Posterior cingulate gyrus (tissue), 11 donors: ENCODE results near the gene CIZ1.

Experiments
- DNase-seq, 10 donors: peaks; one replicate each; pipeline versions ENCODE4 v3.0.0 to v3.0.0-alpha.2; 2020 to 2021; ENCODE audit warnings: mixed read lengths in 3 of 10
- intact Hi-C: fragments of 100-400 bp; cut with DNase I; formaldehyde crosslinking; loops from one replicate; pipeline ENCODE4 v1.15.1; 2023

The CIZ1 gene

DNA sequence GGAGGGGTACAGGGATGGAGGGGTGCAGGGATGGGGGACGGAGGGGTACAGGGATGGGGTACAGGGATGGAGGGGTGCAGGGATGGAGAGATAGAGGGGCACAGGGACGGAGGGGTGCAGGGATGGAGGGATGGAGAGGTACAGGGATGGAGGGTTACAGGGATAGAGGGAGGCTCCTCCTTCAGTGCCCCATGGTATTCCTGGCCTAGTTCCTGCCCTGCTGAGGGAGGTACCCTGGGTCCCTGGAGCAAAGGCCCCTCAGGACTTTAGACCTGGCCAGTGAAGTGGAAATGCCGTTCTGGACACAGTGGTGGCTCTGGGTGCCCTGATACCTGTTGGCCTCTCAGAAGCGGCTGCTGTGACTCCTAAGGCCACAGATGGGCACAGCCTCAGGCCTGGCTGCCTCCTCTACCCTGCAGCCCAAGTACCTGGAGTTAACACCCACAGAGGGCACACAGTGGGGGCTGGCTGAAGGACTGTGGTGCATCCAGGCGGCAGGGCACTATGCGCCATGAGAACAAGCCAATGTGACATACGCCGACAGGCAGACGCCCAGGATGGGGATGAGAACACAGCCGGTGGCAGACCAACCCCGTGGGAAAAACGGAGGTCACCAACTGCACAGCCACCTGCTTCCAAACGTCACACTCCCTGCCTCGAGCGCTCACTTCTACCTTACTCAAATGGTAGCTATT lies 72.3 kb downstream of the CIZ1 start:
- DNase-seq = peak in 4 of 10 donors; percentile 3 to 69 (median 60)
- intact Hi-C loops = no loop called here

DNA sequence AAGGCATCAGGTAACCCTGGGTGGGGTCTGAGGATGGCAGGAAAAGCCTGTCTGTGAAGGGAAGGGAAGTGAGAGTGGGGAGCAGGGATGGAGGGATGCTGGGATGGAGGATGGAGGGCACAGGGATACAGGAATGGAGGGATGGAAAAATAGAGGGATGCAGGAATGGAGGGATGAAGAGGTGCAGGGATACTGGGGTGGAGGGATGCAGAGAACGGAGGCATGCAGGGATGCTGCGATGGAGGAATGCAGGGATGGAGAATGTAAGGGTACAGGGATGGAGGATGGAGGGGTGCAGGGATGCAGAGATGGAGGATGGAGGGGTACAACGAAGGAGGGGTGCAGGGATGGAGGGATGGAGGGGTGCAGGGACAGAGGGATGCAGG lies 72.9 kb downstream of the CIZ1 start:
- intact Hi-C loops = no loop called here
- DNase-seq = peak in 4 of 10 donors; percentile 1 to 39 (median 20)

DNA sequence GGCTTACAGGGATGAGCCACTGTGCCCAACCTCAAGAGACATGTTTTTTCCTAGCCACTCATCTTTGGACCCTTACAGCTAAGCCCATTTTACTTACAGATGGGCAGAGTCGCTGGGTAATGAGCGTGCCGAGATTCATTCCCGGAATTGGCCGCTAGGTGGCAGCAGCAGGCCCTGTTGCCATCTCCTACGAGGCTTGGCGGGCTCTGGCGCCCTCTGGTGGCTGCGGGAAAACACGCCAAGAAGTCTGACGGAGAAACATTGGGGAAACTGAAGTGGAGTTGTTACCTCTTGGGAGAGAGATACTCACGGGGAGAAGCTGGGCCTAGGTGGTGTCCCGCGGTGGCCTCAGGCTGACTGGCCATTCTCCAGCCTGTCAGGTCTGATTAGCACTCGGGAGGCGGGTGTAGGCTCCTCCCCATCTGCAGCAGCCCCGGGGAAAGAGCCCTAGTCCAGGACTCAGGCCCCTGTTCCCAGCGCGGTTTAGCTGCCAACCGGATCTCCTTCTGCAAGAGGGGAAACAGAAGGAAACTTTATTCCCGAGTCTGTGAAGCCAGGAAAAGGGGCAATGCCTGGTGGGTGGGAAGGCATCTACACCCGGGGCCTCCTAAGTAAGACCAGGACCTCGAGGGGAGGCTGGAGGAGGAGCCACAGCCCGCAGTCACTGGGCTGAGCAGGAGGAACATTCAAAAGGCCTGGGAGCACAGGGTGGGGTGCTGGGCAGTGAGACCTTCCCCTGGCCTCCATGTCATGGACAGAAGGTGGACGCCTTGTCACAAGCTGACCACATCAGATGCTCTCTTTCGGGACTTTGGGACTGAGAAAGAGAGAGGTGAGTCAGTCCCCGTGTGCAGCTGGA lies 73.5 kb downstream of the CIZ1 start:
- DNase-seq = peak; percentile 85 to 99 (median 97)
- intact Hi-C loops = no loop called here

DNA sequence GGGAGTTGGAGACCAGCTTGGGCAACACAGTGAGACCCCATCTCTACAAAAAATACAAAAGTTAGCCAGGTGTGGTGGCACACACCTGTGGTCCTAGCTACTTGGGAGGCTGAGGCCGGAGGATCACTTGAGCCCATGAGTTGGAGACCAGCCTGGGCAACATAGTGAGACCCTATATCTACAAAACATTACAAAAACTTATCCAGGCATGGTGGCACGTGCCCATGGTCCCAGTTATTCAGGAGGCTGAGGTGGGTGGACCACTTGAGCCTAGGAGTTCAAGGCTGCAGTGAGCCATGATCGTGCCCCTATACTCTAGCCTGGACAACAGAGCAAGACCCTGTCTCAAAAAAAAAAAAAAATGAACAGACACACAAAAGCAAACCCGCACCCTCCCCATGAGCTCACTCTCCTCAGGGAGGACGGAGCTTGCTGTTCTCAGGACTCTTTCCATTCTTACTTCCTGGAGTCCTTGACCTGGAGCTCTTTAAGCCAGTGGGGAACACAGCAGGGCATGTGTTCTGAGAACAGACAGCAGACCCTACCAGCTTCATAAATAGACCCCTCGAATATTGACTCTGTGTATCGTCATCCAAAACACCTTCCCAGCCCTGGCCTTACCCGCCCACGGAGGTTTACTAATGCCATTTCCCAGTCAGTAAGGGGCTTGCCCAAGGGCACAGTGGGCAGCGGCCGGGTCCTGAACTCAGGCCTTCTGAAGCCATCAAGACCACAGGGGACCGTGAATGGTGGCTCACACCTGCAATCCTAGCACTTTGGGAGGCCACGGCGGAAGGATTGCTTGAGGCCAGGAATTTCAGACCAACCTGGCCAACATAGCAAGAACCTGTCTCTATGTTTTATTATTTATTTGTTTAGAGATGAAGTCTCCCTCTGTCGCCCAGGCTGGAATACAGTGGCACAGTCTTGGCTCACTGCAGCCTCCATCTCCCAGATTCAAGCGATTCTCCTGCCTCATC lies 75.0 kb downstream of the CIZ1 start:
- DNase-seq = peak in 4 of 10 donors; percentile 6 to 73 (median 62)
- intact Hi-C loops = no loop called here
